CD4-positive, alpha-beta T cell (primary cell): Measurements from ENCODE around the gene SCRN2. TPM values are rescaled to one million over a fixed set of nuclear protein-coding genes. Genes with fewer than 3 reads are reported as not detected.

Source experiments
- ATAC-seq: fragments of 200-7000 bp; cut with Tn5 transposase; one replicate; pipeline ENCODE4 v1.10.0; 2022; ENCODE audit warnings: mild to moderate bottlenecking; ENCODE audit not compliant: poor library complexity
- CTCF ChIA-PET: fragments of 350-600 bp; sonication (Branson Sonifier 250); formaldehyde crosslinking; loops from one replicate; lab custom pipeline; 2021; ENCODE audit warnings: antibody characterized with exemption, inconsistent platforms; lab: Charles Lee
- POLR2A ChIA-PET: fragments of 350-600 bp; sonication (Branson Sonifier 250); formaldehyde crosslinking; loops from one replicate; lab custom pipeline; 2021; ENCODE audit warnings: antibody characterized with exemption, inconsistent platforms; lab: Charles Lee
- DNase-seq, 14 experiments: peaks; one replicate each; pipeline ENCODE4 v3.0.0-alpha.2; 2013 to 2020; ENCODE audit warnings: mixed read lengths in 2 of 14
- H3K27ac ChIP-seq, 2 donors: one replicate each; pipeline versions ENCODE4 v1.5.1 to v1.7.0; 2013; ENCODE audit warnings: low read length in 2 of 2, low read depth in 1 of 2, mild to moderate bottlenecking in 1 of 2
- H3K27me3 ChIP-seq, 2 experiments: 1 replicate in 1 of 2; 2 replicates in 1 of 2; pipeline versions ENCODE4 v1.6.1 to v1.7.0; 2013; ENCODE audit warnings: low read length in 2 of 2, control low read depth in 1 of 2, mild to moderate bottlenecking in 1 of 2, moderate library complexity in 1 of 2; ENCODE audit not compliant: insufficient read depth in 2 of 2, control insufficient read depth in 1 of 2
- H3K36me3 ChIP-seq: one replicate; pipeline ENCODE4 v1.6.1; 2013; ENCODE audit warnings: low read length, control low read depth; ENCODE audit not compliant: insufficient read depth
- H3K4me1 ChIP-seq: one replicate; pipeline ENCODE4 v1.6.1; 2013; ENCODE audit warnings: low read length, control low read depth; ENCODE audit not compliant: insufficient read depth
- H3K4me3 ChIP-seq: one replicate; pipeline ENCODE4 v1.5.1; 2013; ENCODE audit warnings: mild to moderate bottlenecking, low read length, moderate library complexity
- H3K9me3 ChIP-seq, 2 experiments: 1 replicate in 1 of 2; 2 replicates in 1 of 2; pipeline versions ENCODE4 v1.6.1 to v1.7.0; 2013; ENCODE audit warnings: low read length in 2 of 2, mild to moderate bottlenecking in 2 of 2, control low read depth in 1 of 2, moderate library complexity in 1 of 2; ENCODE audit not compliant: control insufficient read depth in 1 of 2, insufficient read depth in 1 of 2
- H3K27ac Mint-ChIP-seq: one replicate; pipeline ENCODE4 v1.8.0; 2020; ENCODE audit warnings: mixed read lengths
- H3K27me3 Mint-ChIP-seq: one replicate; pipeline ENCODE4 v1.8.0; 2021; ENCODE audit warnings: mixed read lengths
- H3K36me3 Mint-ChIP-seq: one replicate; pipeline ENCODE4 v1.8.0; 2021; ENCODE audit warnings: low read depth, mixed read lengths
- H3K4me1 Mint-ChIP-seq: one replicate; pipeline ENCODE4 v1.8.0; 2021; ENCODE audit warnings: low read depth, mixed read lengths
- H3K4me3 Mint-ChIP-seq: one replicate; pipeline ENCODE4 v1.8.0; 2020; ENCODE audit warnings: mild to moderate bottlenecking, mixed read lengths
- H3K9me3 Mint-ChIP-seq: one replicate; pipeline ENCODE4 v1.8.0; 2020; ENCODE audit warnings: mixed read lengths
- CTCF ChIP-seq: fragments of 200-600 bp; IDR thresholded peaks from one replicate; pipeline ENCODE4 v1.8.0; 2022; ENCODE audit warnings: antibody characterized with exemption, mild to moderate bottlenecking
- intact Hi-C, 2 experiments: fragments of 100-400 bp; cut with DNase I in 1 of 2; cut with micrococcal nuclease in 1 of 2; formaldehyde crosslinking; loops; one replicate each; pipeline versions ENCODE4 v1.15.1 to v1.9.0; 2023 to 2025; cut with DNase I, micrococcal nuclease
- total RNA-seq, 174 experiments: library from RNA in 2 of 174; stranded (reverse) in 2 of 174; gene quantifications; one replicate each; pipeline ENCODE4 v1.2.3 and lab custom pipeline; 2021 to 2026

SCRN2 gene
- total RNA-seq, 2 experiments from 2014 or later: 15.3 to 17.2 TPM

- ChIA-PET CTCF (no interaction called here), POLR2A (no interaction called here)
- intact Hi-C loops: no loop called here
- H3K36me3 ChIP-seq: no peaks in the 10 kb centered on the region
- peaks cover 76% of the 10 kb centered on the region for H3K27me3 Mint-ChIP-seq
- DNase-seq: no peak
- H3K27me3 ChIP-seq: peaks cover 22 to 46% of the 10 kb centered on the region in 2 experiments
- H3K4me1 ChIP-seq: peaks cover 10% of the 10 kb centered on the region
- TF ChIP-seq CTCF: no peak
- H3K4me1 Mint-ChIP-seq: peaks cover 16% of the 10 kb centered on the region
- no peak overlapping the region for H3K4me3 ChIP-seq
- no peaks in the 10 kb centered on the region for H3K9me3 Mint-ChIP-seq
- no peaks in the 10 kb centered on the region for H3K36me3 Mint-ChIP-seq
- H3K27ac ChIP-seq: no peak overlapping the region
- peaks cover 0 to 5% of the 10 kb centered on the region in 2 experiments for H3K9me3 ChIP-seq
- H3K27ac Mint-ChIP-seq: no peak overlapping the region
- no peak overlapping the region for H3K4me3 Mint-ChIP-seq
- no peak for ATAC-seq
These were observed 48.1 kb downstream of the SCRN2 start for GRCh38 chr17:47792979-47793378.

DNA sequence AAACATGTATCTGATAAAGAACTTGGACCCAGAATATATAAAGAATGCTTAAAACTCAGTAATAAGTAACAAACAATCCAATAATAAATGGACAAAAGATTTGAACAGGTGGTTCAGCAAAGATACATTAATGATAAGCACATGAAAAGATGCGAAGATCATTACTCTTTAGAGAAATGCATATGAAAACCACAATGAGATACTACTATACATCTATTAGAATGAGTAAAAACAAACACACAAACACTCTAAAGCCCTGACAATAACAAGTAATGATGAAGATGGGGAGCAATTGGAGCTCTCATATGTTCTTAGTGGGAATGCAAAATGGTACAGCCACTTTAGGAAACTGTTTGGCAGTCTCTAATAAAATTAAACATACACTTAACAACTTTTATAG lies 48.6 kb downstream of the SCRN2 start:
- intact Hi-C loops: no loop called here

GRCh38 chr17:47791025-47791424 lies 50.0 kb downstream of the SCRN2 start:
- Mint-ChIP-seq H3K9me3 (no peaks in the 10 kb centered on the region), H3K4me1 (peaks cover 16% of the 10 kb centered on the region), H3K4me3 (peak overlapping the region; percentile 73), H3K27ac (no peak overlapping the region), H3K36me3 (no peaks in the 10 kb centered on the region), H3K27me3 (peaks cover 83% of the 10 kb centered on the region)
- CTCF ChIA-PET: no interaction called here
- no peaks in the 10 kb centered on the region for H3K36me3 ChIP-seq
- no peak overlapping the region for H3K4me3 ChIP-seq
- intact Hi-C loops: no loop called here
- ATAC-seq (no peak), DNase-seq (no peak)
- peaks cover 10% of the 10 kb centered on the region for H3K4me1 ChIP-seq
- peaks cover 0 to 5% of the 10 kb centered on the region in 2 experiments for H3K9me3 ChIP-seq
- no peak for TF ChIP-seq CTCF
- no peak overlapping the region for H3K27ac ChIP-seq
- POLR2A ChIA-PET: no interaction called here
- peaks cover 26 to 48% of the 10 kb centered on the region in 2 experiments for H3K27me3 ChIP-seq

More for the DNA sequence above, 48.6 kb downstream of the SCRN2 start:
- ATAC-seq (no peak), DNase-seq (no peak)
- Mint-ChIP-seq H3K27ac (no peak overlapping the region), H3K27me3 (peaks cover 77% of the 10 kb centered on the region), H3K4me1 (peaks cover 16% of the 10 kb centered on the region), H3K4me3 (no peak overlapping the region), H3K9me3 (no peaks in the 10 kb centered on the region), H3K36me3 (no peaks in the 10 kb centered on the region)
- TF ChIP-seq CTCF: no peak
- H3K36me3 ChIP-seq: no peaks in the 10 kb centered on the region
- CTCF ChIA-PET: no interaction called here
- POLR2A ChIA-PET: no interaction called here
- peaks cover 10% of the 10 kb centered on the region for H3K4me1 ChIP-seq
- no peak overlapping the region for H3K27ac ChIP-seq
- H3K9me3 ChIP-seq: peaks cover 0 to 5% of the 10 kb centered on the region in 2 experiments
- H3K27me3 ChIP-seq: peaks cover 25 to 46% of the 10 kb centered on the region in 2 experiments
- H3K4me3 ChIP-seq: no peak overlapping the region
